IPS-18c (cell line): ENCODE data around the gene DTNA.

Experiments
- H3K4me3 ChIP-seq: 2 replicates; pipeline ENCODE4 v1.7.0; 2013; ENCODE audit warnings: low read depth, mild to moderate bottlenecking, low read length, moderate library complexity; ENCODE audit not compliant: insufficient read depth
- H3K9me3 ChIP-seq: one replicate; pipeline ENCODE4 v1.6.1; 2013; ENCODE audit warnings: mild to moderate bottlenecking, low read length, moderate library complexity; ENCODE audit not compliant: control insufficient read depth, insufficient read depth

The DTNA gene

GRCh38 chr18:34816183-34816582 is 106.1 kb downstream of the DTNA start:
- H3K4me3 ChIP-seq: no peak overlapping the region
- no peaks in the 10 kb centered on the region for H3K9me3 ChIP-seq

DNA sequence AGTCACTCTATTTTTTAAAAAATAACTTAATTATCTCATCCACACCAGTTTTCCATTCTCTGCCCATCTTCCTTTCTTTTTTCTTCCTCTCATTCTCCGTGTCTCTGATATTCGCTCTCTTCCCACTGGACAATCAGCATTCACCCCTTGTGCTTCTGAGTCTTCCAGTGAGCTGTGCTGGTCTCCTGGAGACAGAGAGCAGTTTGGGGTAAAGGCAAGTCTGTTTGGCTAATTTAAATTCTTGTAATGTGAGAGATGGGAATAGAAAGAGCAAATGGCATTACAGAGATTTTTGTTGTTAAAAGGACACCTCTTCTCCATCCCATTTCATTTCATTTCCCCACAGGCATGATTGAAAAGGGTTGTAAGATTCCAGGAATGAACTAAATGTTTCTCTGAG is 107.5 kb downstream of the DTNA start:
- H3K9me3 ChIP-seq: no peaks in the 10 kb centered on the region
- no peak overlapping the region for H3K4me3 ChIP-seq

- Histone ChIP-seq H3K9me3 (no peaks in the 10 kb centered on the region), H3K4me3 (no peak overlapping the region)
Observed at GRCh38 chr18:34818064-34818463, 108.0 kb downstream of the DTNA start.

- H3K9me3 ChIP-seq: no peaks in the 10 kb centered on the region
- H3K4me3 ChIP-seq: no peak overlapping the region
Observed at GRCh38 chr18:34820360-34821065, 110.4 kb downstream of the DTNA start.

- Histone ChIP-seq H3K4me3 (no peak overlapping the region), H3K9me3 (no peaks in the 10 kb centered on the region)
Observed at GRCh38 chr18:34821669-34822210, 111.6 kb downstream of the DTNA start.

DNA sequence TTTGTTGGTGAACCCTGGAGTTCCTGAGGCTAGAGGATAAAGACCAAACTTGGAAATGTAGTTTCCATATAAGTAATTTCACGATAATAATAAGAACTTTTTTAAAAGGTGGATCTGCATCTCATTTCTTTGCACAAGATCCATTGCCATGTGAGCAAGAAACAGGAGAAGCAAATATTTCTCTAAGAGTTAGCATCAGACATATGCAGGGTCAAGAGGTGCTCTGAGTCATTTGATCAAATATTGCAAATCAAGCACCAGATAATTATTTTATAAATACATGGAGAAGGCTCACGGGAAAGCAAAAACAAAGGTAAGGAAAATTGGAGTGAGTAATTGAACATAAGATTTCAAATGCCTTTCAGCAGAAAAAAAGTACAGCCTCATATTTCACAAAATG is 118.0 kb downstream of the DTNA start:
- H3K4me3 ChIP-seq: no peak overlapping the region
- no peaks in the 10 kb centered on the region for H3K9me3 ChIP-seq

GRCh38 chr18:34834897-34835296 is 124.8 kb downstream of the DTNA start:
- H3K9me3 ChIP-seq: no peaks in the 10 kb centered on the region
- H3K4me3 ChIP-seq: no peak overlapping the region

- Histone ChIP-seq H3K9me3 (no peaks in the 10 kb centered on the region), H3K4me3 (no peak overlapping the region)
Observed at GRCh38 chr18:34835466-34835865, 125.4 kb downstream of the DTNA start.

GRCh38 chr18:34837769-34838272 is 127.7 kb downstream of the DTNA start:
- Histone ChIP-seq H3K4me3 (no peak overlapping the region), H3K9me3 (no peaks in the 10 kb centered on the region)

DNA sequence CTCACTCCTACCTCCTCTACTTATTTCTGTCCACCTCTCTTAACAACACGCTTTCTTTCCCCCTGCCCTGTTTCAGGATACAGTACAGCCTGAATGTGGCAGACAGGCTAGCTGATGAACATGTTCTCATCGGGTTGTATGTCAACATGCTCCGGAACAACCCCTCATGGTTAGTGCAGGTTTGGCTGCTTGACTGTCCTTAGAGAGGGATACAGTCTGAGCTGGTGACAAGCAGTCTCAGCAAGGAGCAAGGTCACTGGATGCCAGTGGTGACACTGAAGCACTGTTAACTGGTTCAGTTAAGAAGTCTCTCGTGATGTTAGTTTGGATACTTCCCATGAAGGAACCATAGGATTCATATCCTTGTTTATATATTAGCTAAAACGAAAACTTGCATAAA is 128.6 kb downstream of the DTNA start:
- Histone ChIP-seq H3K9me3 (no peaks in the 10 kb centered on the region), H3K4me3 (no peak overlapping the region)

- Histone ChIP-seq H3K4me3 (no peak overlapping the region), H3K9me3 (no peaks in the 10 kb centered on the region)
Observed at GRCh38 chr18:34840256-34840826, 130.2 kb downstream of the DTNA start.

DNA sequence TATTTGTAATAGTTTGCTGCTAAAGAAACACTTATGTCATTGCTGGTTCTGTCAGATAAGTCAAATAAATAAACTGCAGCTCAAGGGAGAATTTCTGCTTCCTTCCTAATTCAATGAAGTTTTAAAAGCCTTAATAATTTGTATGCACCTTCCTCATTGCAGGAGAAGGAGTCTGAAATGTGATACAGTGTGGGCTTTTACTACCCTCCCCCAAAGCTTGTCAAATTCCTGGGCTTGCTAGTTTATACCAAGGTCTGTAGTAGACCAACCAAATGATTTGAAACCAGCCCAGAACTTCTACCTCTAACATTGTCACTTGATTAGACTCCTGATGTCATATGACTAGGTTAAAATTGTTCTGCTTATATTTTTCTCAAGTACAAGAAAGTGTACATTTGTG is 131.8 kb downstream of the DTNA start:
- H3K9me3 ChIP-seq: no peaks in the 10 kb centered on the region

GRCh38 chr18:34844072-34844471 is 134.0 kb downstream of the DTNA start:
- Histone ChIP-seq H3K9me3 (no peaks in the 10 kb centered on the region), H3K4me3 (no peak overlapping the region)

More for the DNA sequence above, 131.8 kb downstream of the DTNA start:
- no peak overlapping the region for H3K4me3 ChIP-seq

DNA sequence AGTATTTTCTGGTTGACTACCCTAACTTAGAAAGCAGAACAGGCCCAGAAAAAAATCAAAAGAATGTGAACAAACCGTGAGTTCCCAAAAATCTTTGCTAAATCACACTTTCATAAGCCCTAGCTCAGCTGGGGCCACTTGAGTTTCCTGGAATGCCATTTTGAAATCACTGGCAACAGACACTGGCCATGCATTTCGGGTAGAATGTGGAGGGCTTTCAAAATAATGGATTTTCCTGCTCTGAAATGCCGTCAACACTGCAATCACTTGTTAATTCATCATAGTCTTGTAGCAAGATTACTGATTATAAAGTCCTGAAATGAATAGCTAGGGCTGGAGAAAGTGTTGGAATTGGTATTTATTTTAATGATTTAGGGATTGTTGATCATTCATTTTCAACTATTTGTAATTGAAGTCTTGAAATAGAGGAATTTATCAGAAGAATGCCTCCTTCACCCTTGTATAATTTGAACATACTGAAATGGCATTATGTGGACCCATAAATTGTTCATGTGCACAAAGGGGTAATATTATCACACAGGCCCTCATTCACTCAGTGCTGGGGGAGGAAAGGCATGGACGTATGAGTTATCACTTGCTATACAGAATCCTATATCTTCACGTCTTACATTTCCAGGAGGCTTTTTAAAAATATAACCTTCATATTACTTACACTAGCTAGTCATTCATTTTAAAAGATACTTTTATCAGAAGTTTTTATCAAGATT is 134.8 kb downstream of the DTNA start:
- H3K9me3 ChIP-seq: no peaks in the 10 kb centered on the region
- H3K4me3 ChIP-seq: no peak overlapping the region

GRCh38 chr18:34847408-34847807 is 137.3 kb downstream of the DTNA start:
- H3K4me3 ChIP-seq: no peak overlapping the region
- no peaks in the 10 kb centered on the region for H3K9me3 ChIP-seq

DNA sequence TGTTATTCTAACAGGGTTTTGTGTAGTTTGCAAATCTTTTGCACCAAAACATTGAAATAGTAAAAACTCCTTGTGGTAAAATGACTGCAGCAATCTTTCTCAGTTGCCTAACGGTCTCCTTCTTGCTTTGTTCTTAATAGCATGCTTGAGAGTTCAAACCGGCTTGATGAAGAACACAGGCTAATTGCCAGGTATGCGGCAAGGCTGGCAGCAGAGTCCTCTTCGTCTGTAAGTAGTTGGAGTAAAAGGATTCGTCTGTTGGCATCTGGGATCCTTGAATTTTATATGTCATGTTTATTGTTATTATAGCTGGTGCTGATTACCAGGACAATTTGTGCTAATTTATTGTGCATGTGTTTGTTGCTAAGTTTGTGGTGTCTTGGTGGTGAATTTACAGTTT is 138.1 kb downstream of the DTNA start:
- Histone ChIP-seq H3K9me3 (no peaks in the 10 kb centered on the region), H3K4me3 (no peak overlapping the region)

DNA sequence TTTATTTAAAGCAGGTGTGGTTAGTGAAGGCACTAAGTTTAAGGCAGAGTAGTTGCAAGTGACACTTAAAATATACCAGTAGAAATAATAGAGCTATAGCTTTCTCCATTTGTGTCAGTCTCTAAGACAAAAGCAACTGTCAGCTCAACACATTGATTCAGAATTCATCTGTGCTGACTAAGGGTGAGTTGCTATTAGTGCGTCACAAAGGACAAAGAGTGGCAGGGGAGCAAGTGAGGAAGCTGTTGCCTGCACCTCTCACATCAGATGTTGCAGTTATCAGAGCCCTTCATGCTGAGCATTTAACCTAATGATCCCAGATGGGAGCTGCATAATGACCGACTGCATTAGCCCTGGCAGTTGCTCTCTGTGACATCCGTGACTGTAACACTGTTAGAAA is 138.6 kb downstream of the DTNA start:
- Histone ChIP-seq H3K4me3 (no peak overlapping the region), H3K9me3 (no peaks in the 10 kb centered on the region)

DNA sequence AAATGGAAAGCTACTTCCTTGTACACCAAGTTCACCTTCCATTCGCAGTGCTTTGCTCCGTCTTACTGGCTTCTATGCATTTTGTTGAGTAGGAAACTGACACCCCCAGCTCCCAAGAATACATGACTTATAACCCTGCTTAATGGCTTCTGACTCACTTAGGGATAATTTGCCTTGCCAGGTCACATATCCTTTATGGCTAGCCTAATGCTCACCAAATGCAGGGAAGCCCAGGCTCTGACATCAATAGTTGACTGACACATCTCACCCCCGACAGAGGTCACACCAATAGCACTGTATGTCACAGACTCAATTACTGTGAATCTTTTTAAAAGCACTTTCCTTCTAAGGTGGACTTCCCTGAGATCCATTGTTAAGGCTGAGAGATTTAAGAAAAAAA is 147.2 kb downstream of the DTNA start:
- peaks cover 3% of the 10 kb centered on the region for H3K9me3 ChIP-seq
- no peak overlapping the region for H3K4me3 ChIP-seq
